Stimulated activated naive B cell treated with anti-CD40 and anti-IgM and Interleukin-4, amounts not matched to agents 10 μg/mL and 1 μg/mL and 100 μg/mL, for 72 hours (primary cell): ENCODE measurements around the gene TMEM132D.

Experiments
- ATAC-seq, 2 donors: fragments of 150-1000 bp; cut with Tn5 transposase; replicated peaks; 2 replicates each; pipeline ENCODE4 v1.10.0; 2021; ENCODE audit warnings: moderate library complexity in 1 of 2
- DNase-seq: peaks from one replicate; pipeline ENCODE4 v3.0.0; 2021
- H3K27ac Mint-ChIP-seq: one replicate; pipeline ENCODE4 v1.8.0; 2022; ENCODE audit warnings: mild to moderate bottlenecking, mixed read lengths
- H3K27me3 Mint-ChIP-seq, 2 donors: one replicate each; pipeline ENCODE4 v1.8.0; 2022; ENCODE audit warnings: mixed read lengths in 2 of 2
- H3K36me3 Mint-ChIP-seq, 2 donors: one replicate each; pipeline ENCODE4 v1.8.0; 2022; ENCODE audit warnings: mixed read lengths in 2 of 2, mild to moderate bottlenecking in 1 of 2
- H3K4me1 Mint-ChIP-seq, 2 donors: one replicate each; pipeline ENCODE4 v1.8.0; 2022; ENCODE audit warnings: mixed read lengths in 2 of 2, mild to moderate bottlenecking in 1 of 2
- H3K4me3 Mint-ChIP-seq, 2 donors: one replicate each; pipeline ENCODE4 v1.8.0; 2022; ENCODE audit warnings: mild to moderate bottlenecking in 2 of 2, mixed read lengths in 2 of 2, moderate library complexity in 1 of 2
- H3K9me3 Mint-ChIP-seq, 2 donors: one replicate each; pipeline ENCODE4 v1.8.0; 2022; ENCODE audit warnings: mixed read lengths in 2 of 2, mild to moderate bottlenecking in 1 of 2

The TMEM132D gene

GRCh38 chr12:129097451-129097850 is 806.4 kb downstream of the TMEM132D start:
- Mint-ChIP-seq H3K9me3 (peaks cover 0 to 4% of the 10 kb centered on the region in 2 donors), H3K36me3 (no peaks in the 10 kb centered on the region)

DNA sequence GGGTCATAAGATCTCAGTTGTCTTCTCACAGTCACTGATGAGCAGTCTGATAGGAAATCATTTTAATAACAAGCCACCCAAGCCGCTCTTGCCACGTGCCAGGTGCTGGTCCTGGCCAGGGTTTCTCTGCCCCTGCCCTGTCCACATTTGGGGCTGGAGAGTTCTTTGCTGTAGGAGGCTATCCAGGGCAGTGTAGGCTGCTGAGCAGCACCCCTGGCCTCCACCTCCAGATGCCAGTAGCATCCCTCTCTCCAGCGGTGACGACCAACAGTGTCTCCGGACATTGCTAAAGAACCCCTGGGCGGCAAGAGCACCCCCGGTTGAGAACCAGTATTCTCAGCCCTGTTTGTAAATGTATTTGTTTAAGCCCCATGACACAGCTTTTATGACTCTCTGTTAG is 806.9 kb downstream of the TMEM132D start:
- Mint-ChIP-seq H3K4me3 (no peak overlapping the region), H3K9me3 (peaks cover 0 to 4% of the 10 kb centered on the region in 2 donors), H3K36me3 (no peaks in the 10 kb centered on the region), H3K27ac (no peak overlapping the region), H3K27me3 (no peaks in the 10 kb centered on the region), H3K4me1 (no peaks in the 10 kb centered on the region)
- no peak for ATAC-seq
- no peak for DNase-seq

More at GRCh38 chr12:129097451-129097850, 806.4 kb downstream of the TMEM132D start:
- H3K4me1 Mint-ChIP-seq, result no peaks in the 10 kb centered on the region
- DNase-seq, result no peak
- no peaks in the 10 kb centered on the region for H3K27me3 Mint-ChIP-seq
- no peak overlapping the region for H3K27ac Mint-ChIP-seq
- no peak overlapping the region for H3K4me3 Mint-ChIP-seq
- ATAC-seq, result no peak

DNA sequence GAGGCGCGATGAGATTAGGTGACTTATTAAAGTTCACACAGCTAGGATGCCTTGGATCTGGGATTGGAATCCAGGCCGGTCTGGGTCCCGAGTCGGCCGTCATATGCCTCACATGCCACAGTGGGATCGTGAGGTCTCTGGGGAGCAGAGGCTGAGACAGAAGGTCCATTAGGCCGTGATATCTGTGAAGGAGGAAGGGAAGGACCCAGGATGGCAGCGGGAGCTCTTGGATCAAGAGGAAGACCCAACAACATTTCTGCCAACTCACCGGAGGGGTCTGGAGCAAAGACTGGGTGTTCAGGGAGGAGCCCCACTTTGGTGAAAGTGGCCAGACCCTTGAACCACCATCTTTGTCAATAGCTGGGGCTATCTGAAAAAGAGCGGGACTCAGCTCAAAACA is 807.6 kb downstream of the TMEM132D start:
- Mint-ChIP-seq H3K36me3 (no peaks in the 10 kb centered on the region), H3K4me3 (no peak overlapping the region), H3K27ac (no peak overlapping the region), H3K4me1 (no peaks in the 10 kb centered on the region), H3K9me3 (peaks cover 0 to 2% of the 10 kb centered on the region in 2 donors), H3K27me3 (no peaks in the 10 kb centered on the region)
- ATAC-seq (no peak), DNase-seq (no peak)

DNA sequence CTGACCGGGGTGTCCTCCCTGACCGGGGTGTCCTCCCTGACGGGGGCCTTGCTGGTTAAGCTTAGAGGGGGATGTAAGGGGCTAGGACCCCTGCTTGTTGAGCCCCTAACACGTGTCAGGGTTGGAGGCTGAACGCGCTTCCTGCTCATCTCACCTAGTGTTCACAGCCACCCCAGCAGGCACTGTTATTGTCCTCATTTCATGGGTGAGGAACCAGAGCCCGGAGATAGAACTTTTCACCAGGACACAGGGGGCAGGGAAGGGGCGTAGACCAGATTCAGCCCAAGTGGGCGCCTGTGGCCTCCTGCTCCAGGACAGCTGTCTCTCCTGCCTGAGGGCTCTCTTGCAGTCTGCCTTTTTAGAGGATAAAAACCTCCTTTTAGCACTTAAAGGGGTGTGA is 814.2 kb downstream of the TMEM132D start:
- ATAC-seq (no peak), DNase-seq (no peak)
- Mint-ChIP-seq H3K27ac (no peak overlapping the region), H3K36me3 (no peaks in the 10 kb centered on the region), H3K27me3 (no peaks in the 10 kb centered on the region), H3K4me1 (no peaks in the 10 kb centered on the region), H3K4me3 (no peak overlapping the region), H3K9me3 (peaks cover 0 to 2% of the 10 kb centered on the region in 2 donors)

GRCh38 chr12:129084875-129085826 is 818.7 kb downstream of the TMEM132D start:
- H3K9me3 Mint-ChIP-seq, result peaks cover 0 to 2% of the 10 kb centered on the region in 2 donors

DNA sequence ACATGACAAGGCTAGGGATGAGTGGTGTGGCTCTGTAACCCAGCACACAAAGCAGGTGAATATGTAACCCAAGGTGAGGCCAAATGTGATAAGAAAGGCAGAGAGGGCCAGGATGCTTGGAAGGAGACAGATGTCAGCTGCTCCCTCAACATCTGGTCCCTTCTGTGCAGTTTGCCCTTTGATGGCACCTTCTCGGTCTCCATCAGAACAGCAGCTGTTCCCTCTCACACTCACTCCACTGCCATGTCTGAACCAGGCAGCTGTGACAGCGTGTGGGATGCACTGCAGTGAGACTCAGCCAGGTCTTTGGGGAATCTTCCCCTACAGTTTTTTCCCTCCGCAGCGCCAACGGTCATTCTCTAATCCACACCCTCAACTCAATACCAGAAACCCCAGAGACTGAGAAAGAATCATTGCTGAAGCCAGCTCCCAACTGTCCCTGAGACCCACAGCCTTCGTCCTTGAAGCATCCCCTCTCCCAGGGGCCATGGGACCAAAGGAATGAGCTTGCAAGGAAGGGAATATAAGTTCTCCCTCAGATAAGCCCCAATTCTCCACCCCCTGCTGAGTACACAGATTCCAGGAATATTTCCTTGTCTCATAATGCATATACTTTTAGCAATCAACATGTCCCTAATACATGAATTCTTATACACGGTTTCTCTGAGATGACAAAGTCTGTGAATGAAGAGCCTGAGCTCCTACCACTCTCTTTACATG is 820.5 kb downstream of the TMEM132D start:
- no peak overlapping the region for H3K4me3 Mint-ChIP-seq
- no peaks in the 10 kb centered on the region for H3K27me3 Mint-ChIP-seq
- H3K36me3 Mint-ChIP-seq, result no peaks in the 10 kb centered on the region
- peaks cover 6 to 7% of the 10 kb centered on the region in 2 donors for H3K4me1 Mint-ChIP-seq
- DNase-seq (no peak), ATAC-seq (no peak)
- no peak overlapping the region for H3K27ac Mint-ChIP-seq
- peaks cover 0 to 2% of the 10 kb centered on the region in 2 donors for H3K9me3 Mint-ChIP-seq

More at GRCh38 chr12:129084875-129085826, 818.7 kb downstream of the TMEM132D start:
- no peak overlapping the region for H3K27ac Mint-ChIP-seq
- DNase-seq (no peak), ATAC-seq (no peak)
- H3K36me3 Mint-ChIP-seq, result no peaks in the 10 kb centered on the region
- no peaks in the 10 kb centered on the region for H3K27me3 Mint-ChIP-seq
- H3K4me3 Mint-ChIP-seq, result no peak overlapping the region
- no peaks in the 10 kb centered on the region for H3K4me1 Mint-ChIP-seq

GRCh38 chr12:129082441-129082840 is 821.4 kb downstream of the TMEM132D start:
- Mint-ChIP-seq H3K27me3 (peaks cover 0 to 4% of the 10 kb centered on the region in 2 donors), H3K36me3 (no peaks in the 10 kb centered on the region)
- no peak for ATAC-seq

GRCh38 chr12:129081755-129082250 is 822.0 kb downstream of the TMEM132D start:
- DNase-seq (no peak), ATAC-seq (no peak)
- no peak overlapping the region for H3K27ac Mint-ChIP-seq

More at GRCh38 chr12:129082441-129082840, 821.4 kb downstream of the TMEM132D start:
- H3K4me3 Mint-ChIP-seq, result no peak overlapping the region
- no peak for DNase-seq
- H3K9me3 Mint-ChIP-seq, result peaks cover 0 to 2% of the 10 kb centered on the region in 2 donors
- peaks cover 6 to 7% of the 10 kb centered on the region in 2 donors for H3K4me1 Mint-ChIP-seq
- no peak overlapping the region for H3K27ac Mint-ChIP-seq

DNA sequence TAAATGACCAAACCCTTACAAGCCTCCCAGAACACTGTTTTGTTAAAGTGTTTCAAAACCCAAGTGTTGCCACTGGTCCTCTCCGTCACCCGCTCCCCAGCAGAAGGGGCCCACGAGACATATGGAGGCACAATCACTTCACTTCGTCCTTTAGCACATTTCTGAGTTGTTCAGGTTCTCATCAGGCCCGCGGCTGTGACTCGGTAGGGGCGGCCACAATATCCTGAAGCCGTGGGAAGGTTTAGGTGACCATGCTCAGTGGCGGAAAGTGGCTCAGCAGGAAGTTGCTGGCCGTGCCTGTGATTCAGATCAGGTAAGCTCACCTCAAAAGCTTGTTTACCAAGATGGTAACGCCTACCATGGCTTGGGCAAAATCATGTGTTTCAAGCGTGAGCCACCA is 823.0 kb downstream of the TMEM132D start:
- no peak overlapping the region for H3K4me3 Mint-ChIP-seq
- H3K27ac Mint-ChIP-seq, result no peak overlapping the region

More at GRCh38 chr12:129081755-129082250, 822.0 kb downstream of the TMEM132D start:
- peaks cover 0 to 5% of the 10 kb centered on the region in 2 donors for H3K27me3 Mint-ChIP-seq
- H3K4me3 Mint-ChIP-seq, result no peak overlapping the region
- no peaks in the 10 kb centered on the region for H3K36me3 Mint-ChIP-seq
- H3K9me3 Mint-ChIP-seq, result no peaks in the 10 kb centered on the region
- H3K4me1 Mint-ChIP-seq, result peaks cover 6 to 7% of the 10 kb centered on the region in 2 donors

DNA sequence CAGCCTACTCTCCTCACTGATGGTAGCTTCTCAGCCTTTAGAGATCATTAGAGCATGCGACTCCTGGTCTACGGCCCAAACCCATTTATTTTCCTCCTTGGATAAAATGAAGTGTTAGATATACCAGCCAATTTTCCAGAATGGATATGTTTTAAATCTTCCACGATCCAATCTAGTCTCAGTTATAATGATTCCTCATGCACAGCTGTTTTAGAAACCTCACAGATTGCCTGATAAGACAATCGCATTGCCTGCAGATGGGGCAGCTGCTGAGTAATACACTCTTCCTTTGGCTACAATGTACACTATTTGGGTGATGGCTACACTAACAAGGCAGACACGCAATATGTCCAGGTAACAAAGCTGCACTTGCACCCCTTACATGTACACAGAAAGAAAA is 823.4 kb downstream of the TMEM132D start:
- H3K27ac Mint-ChIP-seq, result no peak overlapping the region
- H3K27me3 Mint-ChIP-seq, result peaks cover 0 to 5% of the 10 kb centered on the region in 2 donors
- ATAC-seq, result no peak
- H3K4me3 Mint-ChIP-seq, result no peak overlapping the region
- no peaks in the 10 kb centered on the region for H3K9me3 Mint-ChIP-seq
- H3K36me3 Mint-ChIP-seq, result no peaks in the 10 kb centered on the region
- H3K4me1 Mint-ChIP-seq, result peaks cover 6 to 7% of the 10 kb centered on the region in 2 donors
- no peak for DNase-seq

More for the DNA sequence above, 823.0 kb downstream of the TMEM132D start:
- Mint-ChIP-seq H3K4me1 (peaks cover 6 to 7% of the 10 kb centered on the region in 2 donors), H3K27me3 (peaks cover 0 to 5% of the 10 kb centered on the region in 2 donors), H3K9me3 (no peaks in the 10 kb centered on the region), H3K36me3 (no peaks in the 10 kb centered on the region)
- DNase-seq (no peak), ATAC-seq (no peak)

- ATAC-seq (peak; percentile 67 to 69), DNase-seq (no peak)
- no peak overlapping the region for H3K4me3 Mint-ChIP-seq
- H3K27me3 Mint-ChIP-seq, result peaks cover 0 to 5% of the 10 kb centered on the region in 2 donors
- no peaks in the 10 kb centered on the region for H3K9me3 Mint-ChIP-seq
- H3K36me3 Mint-ChIP-seq, result no peaks in the 10 kb centered on the region
- H3K27ac Mint-ChIP-seq, result no peak overlapping the region
- peaks cover 6 to 7% of the 10 kb centered on the region in 2 donors for H3K4me1 Mint-ChIP-seq
These were observed 824.1 kb downstream of the TMEM132D start for GRCh38 chr12:129079719-129080118.

DNA sequence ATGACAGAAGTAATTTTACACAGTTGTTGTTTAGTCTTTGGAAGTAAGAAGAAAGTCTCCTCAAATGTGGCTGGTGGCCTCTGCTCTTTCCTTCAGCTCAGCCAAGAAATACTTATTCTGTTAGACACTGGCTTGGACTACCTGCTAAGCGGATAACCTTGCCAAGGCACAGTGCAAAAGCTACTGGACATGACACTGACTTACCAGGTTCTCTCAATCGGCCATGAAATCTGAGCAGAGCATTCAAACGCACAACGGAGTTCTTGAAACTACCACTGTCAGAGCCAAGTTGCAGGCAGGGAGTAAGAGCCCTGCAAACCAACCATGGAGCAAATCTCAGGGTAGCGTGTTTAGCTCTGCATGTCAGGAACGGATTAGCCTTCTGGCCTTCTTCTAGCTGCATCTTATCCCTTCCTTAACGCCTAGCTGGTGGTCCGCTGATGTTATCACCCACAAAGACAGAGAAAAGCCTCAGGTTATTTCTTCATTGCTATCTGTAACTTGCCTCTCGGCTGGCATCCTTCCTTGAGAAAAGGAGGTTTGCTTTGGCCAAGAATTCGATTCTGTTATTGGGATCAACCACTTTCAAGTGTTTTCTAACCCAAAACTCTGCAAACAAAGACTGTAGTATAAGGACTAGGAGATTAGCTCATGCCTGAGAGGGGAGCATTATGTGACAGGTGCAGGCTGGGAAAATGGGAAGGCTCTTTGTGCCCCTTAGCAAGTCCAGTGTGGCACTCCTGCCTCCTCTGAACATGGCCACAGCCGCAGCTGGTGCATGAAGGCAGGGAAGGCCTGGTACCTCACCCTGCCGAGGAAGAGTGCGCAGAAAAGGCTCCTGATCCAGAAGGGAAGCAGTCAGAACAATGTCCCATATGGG is 827.1 kb downstream of the TMEM132D start:
- no peak for ATAC-seq
- no peak for DNase-seq
- H3K4me1 Mint-ChIP-seq, result peaks cover 6 to 7% of the 10 kb centered on the region in 2 donors
- H3K36me3 Mint-ChIP-seq, result no peaks in the 10 kb centered on the region
- no peak overlapping the region for H3K27ac Mint-ChIP-seq
- no peaks in the 10 kb centered on the region for H3K9me3 Mint-ChIP-seq
- H3K27me3 Mint-ChIP-seq, result peaks cover 0 to 9% of the 10 kb centered on the region in 2 donors
- no peak overlapping the region for H3K4me3 Mint-ChIP-seq

DNA sequence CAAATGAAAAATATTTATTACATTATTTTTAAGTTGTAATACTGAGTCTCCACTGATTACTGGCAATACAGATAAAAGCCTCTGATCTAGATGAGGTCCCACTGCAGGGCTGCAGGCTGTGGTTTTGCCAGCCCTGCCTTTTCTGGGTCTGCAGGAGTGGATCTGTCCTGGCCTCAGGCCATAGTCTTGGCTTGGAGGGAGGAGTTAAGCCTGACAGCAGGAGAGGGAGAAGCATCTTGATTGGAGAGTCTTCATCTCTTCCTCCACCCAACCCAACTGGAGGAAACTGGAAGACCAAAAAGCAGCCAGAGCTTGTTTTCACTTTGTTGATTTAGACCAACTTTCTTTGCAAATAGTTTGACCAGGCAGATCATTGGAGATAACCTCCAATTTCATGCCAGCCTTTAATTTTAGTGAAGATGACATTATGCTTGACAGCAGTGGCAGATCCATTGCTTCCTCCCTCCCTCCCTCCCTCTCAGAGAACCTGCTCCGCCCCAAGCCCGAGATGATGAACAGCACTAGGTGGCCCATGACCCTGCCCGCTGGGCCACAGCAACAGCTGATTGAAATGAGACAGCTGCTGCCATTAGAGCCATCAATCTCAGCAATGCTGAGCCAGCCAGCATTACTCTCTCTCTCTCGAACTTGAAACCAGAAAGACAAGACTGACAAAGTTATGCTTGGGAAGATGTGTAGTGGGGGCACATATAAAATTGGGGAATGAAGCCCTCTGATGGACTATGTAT is 828.2 kb downstream of the TMEM132D start:
- H3K4me3 Mint-ChIP-seq, result no peak overlapping the region
- no peak for ATAC-seq

More for the DNA sequence above, 828.2 kb downstream of the TMEM132D start:
- no peaks in the 10 kb centered on the region for H3K36me3 Mint-ChIP-seq
- H3K27ac Mint-ChIP-seq, result no peak overlapping the region
- peaks cover 0 to 9% of the 10 kb centered on the region in 2 donors for H3K27me3 Mint-ChIP-seq
- H3K4me1 Mint-ChIP-seq, result peaks cover 6 to 7% of the 10 kb centered on the region in 2 donors
- H3K9me3 Mint-ChIP-seq, result no peaks in the 10 kb centered on the region
- DNase-seq, result no peak
